GM21737 (cell line): ENCODE data around the gene MEF2A.
A peak's percentile ranks its signal among the peaks of the same experiment; 100 is the strongest.
"Not testable (repeated sequence)": the region's sequence is repeated elsewhere in the genome, so short reads cannot be mapped to it uniquely, and the experiment has no call there.

Source experiments
- ATAC-seq: cut with Tn5 transposase; IDR thresholded peaks from one replicate; pipeline ENCODE4 v1.9.1; 2021; ENCODE audit warnings: mild to moderate bottlenecking, moderate library complexity; ENCODE audit not compliant: unreplicated experiment

Gene MEF2A

GRCh38 chr15:99726333-99726732, 160.5 kb downstream of the MEF2A start:
- no peak for ATAC-seq

- no peak for ATAC-seq
Observed at GRCh38 chr15:99727330-99727729, 161.5 kb downstream of the MEF2A start.

GRCh38 chr15:99727733-99728132, 161.9 kb downstream of the MEF2A start:
- no peak for ATAC-seq

GRCh38 chr15:99728916-99729315, 163.1 kb downstream of the MEF2A start:
- ATAC-seq, result no peak

GRCh38 chr15:99729327-99729726, 163.5 kb downstream of the MEF2A start:
- ATAC-seq, result no peak

GRCh38 chr15:99729920-99730319, 164.1 kb downstream of the MEF2A start:
- ATAC-seq, result no peak

GRCh38 chr15:99731336-99732123, 165.7 kb downstream of the MEF2A start:
- no peak for ATAC-seq

GRCh38 chr15:99732124-99732750, 166.5 kb downstream of the MEF2A start:
- no peak for ATAC-seq

- peak; percentile 14 for ATAC-seq
Observed at GRCh38 chr15:99732751-99733267, 167.0 kb downstream of the MEF2A start.

- peak; percentile 99 for ATAC-seq
Observed at GRCh38 chr15:99733268-99734039, 167.7 kb downstream of the MEF2A start, which contains the start of gene LYSMD4. Gene LYSMD4, minus strand, starts transcription at chr15:99733437. Its CDS starts 1,438 bp downstream, at chr15:99731999.

GRCh38 chr15:99734040-99734291, 168.2 kb downstream of the MEF2A start:
- not testable (repeated sequence) for ATAC-seq

GRCh38 chr15:99734575-99734974, 168.8 kb downstream of the MEF2A start:
- no peak for ATAC-seq

- no peak for ATAC-seq
Observed at GRCh38 chr15:99735868-99736267, 170.1 kb downstream of the MEF2A start.

GRCh38 chr15:99736702-99737101, 170.9 kb downstream of the MEF2A start:
- no peak for ATAC-seq

GRCh38 chr15:99738021-99738847, 172.4 kb downstream of the MEF2A start:
- no peak for ATAC-seq

- ATAC-seq, result no peak
Observed at GRCh38 chr15:99741835-99742234, 176.1 kb downstream of the MEF2A start.

- ATAC-seq, result no peak
Observed at GRCh38 chr15:99744142-99744541, 178.4 kb downstream of the MEF2A start.

- ATAC-seq, result no peak
Observed at GRCh38 chr15:99745370-99746086, 179.7 kb downstream of the MEF2A start.

- no peak for ATAC-seq
Observed at GRCh38 chr15:99749386-99749785, 183.6 kb downstream of the MEF2A start.

- ATAC-seq, result not testable (repeated sequence)
Observed at GRCh38 chr15:99750326-99750725, 184.5 kb downstream of the MEF2A start.
